ENCODE results near the gene CAPS. TPM values are rescaled to one million over a fixed set of nuclear protein-coding genes. Genes with fewer than 3 reads are reported as not detected.

Gene CAPS
- total RNA-seq, 1 donor = 18.1 TPM

- Histone ChIP-seq H4K20me1 (ENCODE audit: insufficient read depth, low read length) (no peaks in the 10 kb centered on the region), H3K4me1 (ENCODE audit: insufficient read depth, low read length) (peaks cover 11% of the 10 kb centered on the region), H3K27me3 (ENCODE audit: insufficient read depth, low read length) (no peaks in the 10 kb centered on the region), H3K9me3 (ENCODE audit: low read depth, low read length) (no peaks in the 10 kb centered on the region), H3K36me3 (ENCODE audit: insufficient read depth, low read length) (peaks cover 11% of the 10 kb centered on the region), H3K79me2 (ENCODE audit: insufficient read depth, low read length) (no peaks in the 10 kb centered on the region), H3K4me2 (ENCODE audit: insufficient read depth, low read length) (no peak overlapping the region), H3K27ac (ENCODE audit: low read depth, low read length) (no peak overlapping the region), H3K4me3 (ENCODE audit: insufficient read depth, low read length) (no peak overlapping the region), H2AFZ (ENCODE audit: low read length) (no peak overlapping the region)
- TF ChIP-seq, protein P1, sequence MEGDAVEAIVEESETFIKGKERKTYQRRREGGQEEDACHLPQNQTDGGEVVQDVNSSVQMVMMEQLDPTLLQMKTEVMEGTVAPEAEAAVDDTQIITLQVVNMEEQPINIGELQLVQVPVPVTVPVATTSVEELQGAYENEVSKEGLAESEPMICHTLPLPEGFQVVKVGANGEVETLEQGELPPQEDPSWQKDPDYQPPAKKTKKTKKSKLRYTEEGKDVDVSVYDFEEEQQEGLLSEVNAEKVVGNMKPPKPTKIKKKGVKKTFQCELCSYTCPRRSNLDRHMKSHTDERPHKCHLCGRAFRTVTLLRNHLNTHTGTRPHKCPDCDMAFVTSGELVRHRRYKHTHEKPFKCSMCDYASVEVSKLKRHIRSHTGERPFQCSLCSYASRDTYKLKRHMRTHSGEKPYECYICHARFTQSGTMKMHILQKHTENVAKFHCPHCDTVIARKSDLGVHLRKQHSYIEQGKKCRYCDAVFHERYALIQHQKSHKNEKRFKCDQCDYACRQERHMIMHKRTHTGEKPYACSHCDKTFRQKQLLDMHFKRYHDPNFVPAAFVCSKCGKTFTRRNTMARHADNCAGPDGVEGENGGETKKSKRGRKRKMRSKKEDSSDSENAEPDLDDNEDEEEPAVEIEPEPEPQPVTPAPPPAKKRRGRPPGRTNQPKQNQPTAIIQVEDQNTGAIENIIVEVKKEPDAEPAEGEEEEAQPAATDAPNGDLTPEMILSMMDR (IDR thresholded peaks at IDR 0.05; ENCODE audit: extremely low read depth, low read depth, low read length) = no peak
- DNase-seq (ENCODE audit: insufficient read length, low spot score, missing footprints) = peak; percentile 41
Measured at GRCh38 chr19:5911366-5911765, 2.7 kb upstream of the CAPS start.

DNA sequence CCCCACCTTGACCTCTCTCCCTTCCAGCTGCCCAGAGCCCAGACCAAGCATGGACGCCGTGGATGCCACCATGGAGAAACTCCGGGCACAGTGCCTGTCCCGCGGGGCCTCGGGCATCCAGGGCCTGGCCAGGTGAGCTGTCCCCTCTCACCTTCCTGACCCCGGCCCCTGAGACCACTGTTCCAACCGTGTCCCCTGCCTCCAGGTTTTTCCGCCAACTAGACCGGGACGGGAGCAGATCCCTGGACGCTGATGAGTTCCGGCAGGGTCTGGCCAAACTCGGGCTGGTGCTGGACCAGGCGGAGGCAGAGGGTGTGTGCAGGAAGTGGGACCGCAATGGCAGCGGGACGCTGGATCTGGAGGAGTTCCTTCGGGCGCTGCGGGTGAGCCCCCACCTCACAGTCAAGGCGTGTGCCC, 312 bp downstream of the CAPS start:
- Histone ChIP-seq H3K9me3 (ENCODE audit: low read depth, low read length) (no peaks in the 10 kb centered on the region), H3K4me1 (ENCODE audit: insufficient read depth, low read length) (peaks cover 11% of the 10 kb centered on the region), H3K27me3 (ENCODE audit: insufficient read depth, low read length) (no peaks in the 10 kb centered on the region), H3K79me2 (ENCODE audit: insufficient read depth, low read length) (no peaks in the 10 kb centered on the region), H3K27ac (ENCODE audit: low read depth, low read length) (no peak overlapping the region), H4K20me1 (ENCODE audit: insufficient read depth, low read length) (no peaks in the 10 kb centered on the region), H3K4me2 (ENCODE audit: insufficient read depth, low read length) (peak overlapping the region; percentile 38), H3K4me3 (ENCODE audit: insufficient read depth, low read length) (peak overlapping the region; percentile 46), H3K36me3 (ENCODE audit: insufficient read depth, low read length) (peaks cover 17% of the 10 kb centered on the region), H2AFZ (ENCODE audit: low read length) (no peak overlapping the region)
- TF ChIP-seq, protein P1 (IDR thresholded peaks at IDR 0.05; ENCODE audit: extremely low read depth, low read depth, low read length) = no peak
- DNase-seq (ENCODE audit: insufficient read length, low spot score, missing footprints) = peak; percentile 80

DNA sequence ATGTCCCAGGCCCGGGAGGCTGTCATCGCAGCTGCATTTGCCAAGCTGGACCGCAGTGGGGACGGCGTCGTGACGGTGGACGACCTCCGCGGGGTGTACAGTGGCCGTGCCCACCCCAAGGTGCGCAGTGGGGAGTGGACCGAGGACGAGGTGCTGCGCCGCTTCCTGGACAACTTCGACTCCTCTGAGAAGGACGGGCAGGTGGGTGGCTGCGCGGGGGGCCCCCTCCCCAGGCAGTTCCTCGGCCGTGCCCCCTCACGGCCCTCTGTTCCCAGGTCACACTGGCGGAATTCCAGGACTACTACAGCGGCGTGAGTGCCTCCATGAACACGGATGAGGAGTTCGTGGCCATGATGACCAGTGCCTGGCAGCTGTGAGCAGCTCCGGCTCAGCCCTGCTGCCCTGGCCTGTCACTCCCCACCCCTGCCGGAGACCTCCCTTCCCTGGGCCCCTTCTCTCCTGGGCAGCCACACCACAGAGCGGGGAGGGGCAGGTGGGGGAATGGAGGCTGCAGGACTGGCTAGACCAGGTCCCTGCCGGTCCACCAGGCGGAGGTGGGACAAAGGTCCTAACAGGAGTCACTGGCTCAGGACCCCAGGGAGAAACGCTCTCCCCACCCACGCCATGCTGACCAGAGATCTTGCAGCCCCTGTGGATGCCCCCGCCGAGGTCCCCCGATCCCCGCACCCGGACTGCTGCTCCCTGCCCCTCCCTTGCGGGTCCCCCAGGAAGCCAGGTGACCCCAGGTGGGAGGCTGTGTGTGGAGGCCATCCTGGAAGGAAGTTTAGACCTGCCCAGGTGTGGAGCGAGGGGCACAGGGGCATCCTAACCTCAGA, 1.1 kb downstream of the CAPS start:
- Histone ChIP-seq H4K20me1 (ENCODE audit: insufficient read depth, low read length) (no peaks in the 10 kb centered on the region), H3K36me3 (ENCODE audit: insufficient read depth, low read length) (peaks cover 20% of the 10 kb centered on the region), H3K27me3 (ENCODE audit: insufficient read depth, low read length) (no peaks in the 10 kb centered on the region), H3K9me3 (ENCODE audit: low read depth, low read length) (no peaks in the 10 kb centered on the region), H3K4me2 (ENCODE audit: insufficient read depth, low read length) (no peak overlapping the region), H3K27ac (ENCODE audit: low read depth, low read length) (no peak overlapping the region), H3K79me2 (ENCODE audit: insufficient read depth, low read length) (no peaks in the 10 kb centered on the region), H2AFZ (ENCODE audit: low read length) (no peak overlapping the region), H3K4me3 (ENCODE audit: insufficient read depth, low read length) (no peak overlapping the region), H3K4me1 (ENCODE audit: insufficient read depth, low read length) (peaks cover 11% of the 10 kb centered on the region)
- no peak for DNase-seq (ENCODE audit: insufficient read length, low spot score, missing footprints)
- TF ChIP-seq, protein P1 (IDR thresholded peaks at IDR 0.05; ENCODE audit: extremely low read depth, low read depth, low read length) = no peak

DNA sequence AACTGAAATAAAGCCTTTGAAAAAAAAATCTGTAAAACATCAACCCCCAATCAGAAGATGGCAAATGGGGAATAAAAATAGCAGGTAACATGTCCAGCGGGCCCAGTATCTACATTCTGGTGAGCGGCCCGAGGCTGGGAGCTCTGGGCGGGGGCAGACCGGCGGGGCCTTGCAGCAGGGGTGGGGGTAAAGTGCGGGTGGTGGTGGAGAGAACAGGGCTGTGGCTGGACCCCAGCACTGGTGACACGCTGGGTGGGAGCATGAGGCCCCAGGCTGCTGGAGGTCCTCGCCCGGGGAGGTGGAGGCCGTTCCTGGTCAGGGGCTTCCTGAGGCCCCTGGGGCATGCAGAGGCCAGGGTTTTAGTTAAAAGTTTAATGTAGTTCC, 1.7 kb downstream of the CAPS start:
- H4K20me1 ChIP-seq (ENCODE audit: insufficient read depth, low read length) = no peaks in the 10 kb centered on the region
- no peak overlapping the region for H3K4me2 ChIP-seq (ENCODE audit: insufficient read depth, low read length)
- TF ChIP-seq, protein P1 (IDR thresholded peaks at IDR 0.05; ENCODE audit: extremely low read depth, low read depth, low read length) = no peak
- no peak overlapping the region for H2AFZ ChIP-seq (ENCODE audit: low read length)
- H3K79me2 ChIP-seq (ENCODE audit: insufficient read depth, low read length) = no peaks in the 10 kb centered on the region
- peak; percentile 77 for DNase-seq (ENCODE audit: insufficient read length, low spot score, missing footprints)
- H3K27me3 ChIP-seq (ENCODE audit: insufficient read depth, low read length) = no peaks in the 10 kb centered on the region
- H3K36me3 ChIP-seq (ENCODE audit: insufficient read depth, low read length) = peaks cover 22% of the 10 kb centered on the region
- H3K9me3 ChIP-seq (ENCODE audit: low read depth, low read length) = no peaks in the 10 kb centered on the region
- no peak overlapping the region for H3K4me3 ChIP-seq (ENCODE audit: insufficient read depth, low read length)
- H3K4me1 ChIP-seq (ENCODE audit: insufficient read depth, low read length) = peaks cover 11% of the 10 kb centered on the region
- H3K27ac ChIP-seq (ENCODE audit: low read depth, low read length) = no peak overlapping the region
